GM21360 (cell line): ENCODE results near the gene IKBKE.

Source experiments
- ATAC-seq: cut with Tn5 transposase; IDR thresholded peaks from one replicate; pipeline ENCODE4 v1.9.1; 2021; ENCODE audit warnings: mild to moderate bottlenecking, moderate library complexity; ENCODE audit not compliant: unreplicated experiment

The IKBKE gene

GRCh38 chr1:206538901-206539640 is 68.8 kb downstream of the IKBKE start:
- ATAC-seq: no peak

GRCh38 chr1:206540044-206540780 is 69.9 kb downstream of the IKBKE start:
- ATAC-seq: no peak

GRCh38 chr1:206541236-206541833 is 71.1 kb downstream of the IKBKE start:
- ATAC-seq: no peak

DNA sequence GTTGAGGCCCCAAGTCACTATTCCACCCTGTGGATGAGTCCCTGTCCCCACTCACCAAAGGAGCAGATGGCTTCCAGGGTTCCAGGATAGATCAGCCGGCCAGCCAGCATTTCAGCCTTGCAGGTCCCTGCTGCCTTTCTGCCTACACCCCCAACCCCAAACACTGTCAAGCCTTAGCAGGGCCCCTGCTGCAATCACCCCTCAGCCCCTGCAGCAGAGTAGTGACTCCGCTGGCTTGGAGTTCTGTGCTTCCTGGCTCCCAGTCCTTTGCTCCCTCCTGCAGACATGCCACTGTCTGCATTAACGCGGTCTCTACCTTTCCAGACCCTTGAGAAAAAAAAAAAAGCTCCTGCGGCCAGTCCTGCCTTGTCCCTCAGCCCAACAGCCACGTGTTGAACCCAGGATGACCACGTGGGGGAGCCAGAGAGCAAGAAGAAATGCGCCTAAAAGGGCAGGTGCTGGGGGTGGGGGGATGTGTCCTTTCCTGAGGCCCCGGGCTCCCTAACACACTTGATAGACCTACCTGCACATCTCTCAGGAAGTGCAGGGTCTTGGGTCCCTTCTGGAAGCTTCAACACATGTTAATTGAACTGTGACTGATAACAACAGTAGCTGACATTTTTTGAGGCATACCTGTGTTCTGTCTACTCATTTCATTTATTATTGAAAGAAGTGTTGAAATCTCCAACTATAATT is 74.4 kb downstream of the IKBKE start:
- no peak for ATAC-seq

DNA sequence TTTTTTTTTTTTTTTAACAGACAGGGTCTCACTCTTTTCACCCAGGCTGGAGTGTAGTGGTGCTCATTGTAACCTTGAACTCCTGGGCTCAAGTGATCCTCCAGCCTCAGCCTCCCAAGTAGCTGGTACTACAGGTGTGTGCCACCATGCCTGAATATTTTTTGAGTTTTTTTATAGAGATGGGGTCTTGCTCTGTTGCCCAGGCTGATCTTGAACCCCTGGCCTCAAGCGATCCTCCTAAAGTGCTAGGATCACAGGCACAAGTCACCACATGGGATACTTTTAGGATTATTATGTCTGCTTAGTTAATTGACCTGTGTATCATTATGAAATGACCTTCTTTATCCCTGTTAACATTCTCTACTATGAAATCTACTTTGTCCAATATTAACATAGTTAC is 75.1 kb downstream of the IKBKE start:
- no peak for ATAC-seq
